ENCODE results near the gene DGCR2. TPM values are rescaled to one million over a fixed set of nuclear protein-coding genes. Genes with fewer than 3 reads are reported as not detected.

Gene DGCR2
- total RNA-seq, 2 experiments from 2014 or later = 31.9 to 35.5 TPM

GRCh38 chr22:19168088-19168890, 46.1 kb upstream of the DGCR2 start:
- Mint-ChIP-seq H3K36me3 (ENCODE audit: low read depth) (peaks cover 12% of the 10 kb centered on the region), H3K4me3 (peak overlapping the region; percentile 64), H3K4me1 (ENCODE audit: low read depth) (peaks cover 36% of the 10 kb centered on the region), H3K9me3 (no peaks in the 10 kb centered on the region), H3K27me3 (peaks cover 53% of the 10 kb centered on the region), H3K27ac (no peak overlapping the region)
- Histone ChIP-seq H3K27ac (ENCODE audit: low read depth in 1 of 2, low read length in 2 of 2) (no peak overlapping the region), H3K4me1 (ENCODE audit: insufficient read depth, low read length) (peaks cover 41% of the 10 kb centered on the region), H3K27me3 (ENCODE audit: control insufficient read depth in 1 of 2, insufficient read depth in 2 of 2, low read length in 2 of 2) (peaks cover 44 to 45% of the 10 kb centered on the region in 2 experiments), H3K4me3 (ENCODE audit: low read length) (no peak overlapping the region), H3K36me3 (ENCODE audit: insufficient read depth, low read length) (no peaks in the 10 kb centered on the region), H3K9me3 (ENCODE audit: control insufficient read depth in 1 of 2, insufficient read depth in 1 of 2, low read length in 2 of 2) (peaks cover 0 to 19% of the 10 kb centered on the region in 2 experiments)
- POLR2A ChIA-PET = no interaction called here
- intact Hi-C loops (cut with DNase I, micrococcal nuclease) = no loop called here
- CTCF ChIA-PET = no interaction called here
- no peak for DNase-seq
- TF ChIP-seq CTCF (IDR thresholded peaks at IDR 0.05) = no peak
- ATAC-seq (ENCODE audit: poor library complexity) = no peak

GRCh38 chr22:19167106-19167869, 45.1 kb upstream of the DGCR2 start:
- Mint-ChIP-seq H3K36me3 (ENCODE audit: low read depth) (peaks cover 12% of the 10 kb centered on the region), H3K27me3 (peaks cover 53% of the 10 kb centered on the region), H3K4me3 (no peak overlapping the region), H3K27ac (no peak overlapping the region), H3K4me1 (ENCODE audit: low read depth) (peaks cover 26% of the 10 kb centered on the region), H3K9me3 (no peaks in the 10 kb centered on the region)
- Histone ChIP-seq H3K9me3 (ENCODE audit: control insufficient read depth in 1 of 2, insufficient read depth in 1 of 2, low read length in 2 of 2) (peaks cover 0 to 19% of the 10 kb centered on the region in 2 experiments), H3K4me3 (ENCODE audit: low read length) (no peak overlapping the region), H3K36me3 (ENCODE audit: insufficient read depth, low read length) (no peaks in the 10 kb centered on the region), H3K27ac (ENCODE audit: low read depth in 1 of 2, low read length in 2 of 2) (no peak overlapping the region), H3K4me1 (ENCODE audit: insufficient read depth, low read length) (peaks cover 31% of the 10 kb centered on the region), H3K27me3 (ENCODE audit: control insufficient read depth in 1 of 2, insufficient read depth in 2 of 2, low read length in 2 of 2) (peaks cover 44 to 45% of the 10 kb centered on the region in 2 experiments)
- intact Hi-C loops (cut with DNase I, micrococcal nuclease) = no loop called here
- TF ChIP-seq CTCF (IDR thresholded peaks at IDR 0.05) = no peak
- DNase-seq = no peak
- ChIA-PET CTCF (no interaction called here), POLR2A (no interaction called here)
- no peak for ATAC-seq (ENCODE audit: poor library complexity)

- intact Hi-C loops (cut with DNase I, micrococcal nuclease) = no loop called here
- Histone ChIP-seq H3K4me1 (ENCODE audit: insufficient read depth, low read length) (peaks cover 25% of the 10 kb centered on the region), H3K27ac (ENCODE audit: low read depth in 1 of 2, low read length in 2 of 2) (no peak overlapping the region), H3K9me3 (ENCODE audit: control insufficient read depth in 1 of 2, insufficient read depth in 1 of 2, low read length in 2 of 2) (peaks cover 0 to 19% of the 10 kb centered on the region in 2 experiments), H3K27me3 (ENCODE audit: control insufficient read depth in 1 of 2, insufficient read depth in 2 of 2, low read length in 2 of 2) (peaks cover 44 to 45% of the 10 kb centered on the region in 2 experiments), H3K36me3 (ENCODE audit: insufficient read depth, low read length) (no peaks in the 10 kb centered on the region), H3K4me3 (ENCODE audit: low read length) (no peak overlapping the region)
- Mint-ChIP-seq H3K27me3 (peaks cover 53% of the 10 kb centered on the region), H3K36me3 (ENCODE audit: low read depth) (peaks cover 11% of the 10 kb centered on the region), H3K9me3 (no peaks in the 10 kb centered on the region), H3K4me3 (no peak overlapping the region), H3K27ac (no peak overlapping the region), H3K4me1 (ENCODE audit: low read depth) (peaks cover 21% of the 10 kb centered on the region)
- ChIA-PET POLR2A (no interaction called here), CTCF (no interaction called here)
- TF ChIP-seq CTCF (IDR thresholded peaks at IDR 0.05) = no peak
- DNase-seq (no peak), ATAC-seq (ENCODE audit: poor library complexity) (no peak)
Observed at GRCh38 chr22:19166421-19166820, 44.2 kb upstream of the DGCR2 start.
